Activated CD4-positive, alpha-beta T cell treated with anti-CD3 and anti-CD28 coated beads, Interleukin-2, amount 10 ng/mL, durations not matched to agents 7 days and 5 days (primary cell): ENCODE measurements around the gene LPP. TPM values are rescaled to one million over a fixed set of nuclear protein-coding genes. Genes with fewer than 3 reads are reported as not detected.

Experiments
- CTCF ChIA-PET: fragments of 350-600 bp; sonication (Branson Sonifier 250); formaldehyde crosslinking; loops from one replicate; lab custom pipeline; 2021; ENCODE audit warnings: antibody characterized with exemption; lab: Charles Lee
- POLR2A ChIA-PET: fragments of 350-600 bp; sonication (Branson Sonifier 250); formaldehyde crosslinking; loops from one replicate; lab custom pipeline; 2021; ENCODE audit warnings: antibody characterized with exemption; lab: Charles Lee
- DNase-seq: peaks from one replicate; pipeline ENCODE4 v3.0.0-alpha.2; 2020
- H3K27ac Mint-ChIP-seq: one replicate; pipeline ENCODE4 v1.8.0; 2021; ENCODE audit warnings: mild to moderate bottlenecking, moderate library complexity, mixed read lengths
- H3K27me3 Mint-ChIP-seq: one replicate; pipeline ENCODE4 v1.8.0; 2021; ENCODE audit warnings: mixed read lengths
- H3K36me3 Mint-ChIP-seq: one replicate; pipeline ENCODE4 v1.8.0; 2021; ENCODE audit warnings: low read depth, mixed read lengths
- H3K4me1 Mint-ChIP-seq: one replicate; pipeline ENCODE4 v1.8.0; 2021; ENCODE audit warnings: mixed read lengths
- H3K4me3 Mint-ChIP-seq: one replicate; pipeline ENCODE4 v1.8.0; 2021; ENCODE audit warnings: mild to moderate bottlenecking, moderate library complexity, mixed read lengths
- H3K9me3 Mint-ChIP-seq: one replicate; pipeline ENCODE4 v1.8.0; 2021; ENCODE audit warnings: mixed read lengths
- total RNA-seq, 2 experiments: library from RNA; stranded (reverse); gene quantifications; one replicate each; pipeline ENCODE4 v1.2.3, GENCODE V29; 2021

Gene LPP
- total RNA-seq, 2 experiments from 2014 or later = 63.6 to 70.3 TPM

GRCh38 chr3:188206787-188207186 is 52.8 kb downstream of the LPP start:
- Mint-ChIP-seq H3K36me3 (peaks cover 27% of the 10 kb centered on the region), H3K4me1 (peaks cover 6% of the 10 kb centered on the region), H3K9me3 (no peaks in the 10 kb centered on the region), H3K27ac (no peak overlapping the region), H3K4me3 (no peak overlapping the region), H3K27me3 (no peaks in the 10 kb centered on the region)
- CTCF ChIA-PET = interaction anchor here (0.6 to 2.6 kb wide), 8 partner anchors 13 to 835 kb away, joined by 3 to 11 read pairs (median 4); no protein-coding TSS in a partner anchor
- POLR2A ChIA-PET = no interaction called here
- DNase-seq = no peak

DNA sequence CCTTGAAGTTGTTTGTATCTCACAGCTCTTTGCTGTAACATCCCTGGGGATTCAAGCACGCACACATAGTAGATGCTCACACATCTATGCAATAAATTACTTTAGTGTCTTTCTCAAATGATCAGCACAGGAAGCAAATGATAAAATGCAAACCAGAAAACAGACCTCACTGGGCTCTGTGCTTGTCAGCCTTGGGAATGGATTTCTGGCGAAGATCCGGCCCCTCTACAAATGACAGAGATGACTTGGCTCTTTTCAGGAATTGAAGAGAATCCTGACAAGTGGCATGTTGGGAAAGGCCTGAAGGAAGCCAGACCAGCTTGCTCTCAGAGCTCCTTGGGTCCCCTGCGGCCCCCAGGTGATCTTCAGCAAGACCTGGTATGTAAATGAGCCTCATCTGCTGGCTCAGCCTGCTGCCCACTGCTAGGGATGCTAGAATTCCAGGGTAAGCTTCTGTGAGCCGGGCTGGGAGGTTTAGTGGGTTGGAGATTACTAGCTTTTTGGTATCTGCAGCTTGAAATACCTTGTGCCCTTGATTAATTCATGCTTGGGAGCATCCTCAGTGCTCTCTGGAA is 54.1 kb downstream of the LPP start:
- Mint-ChIP-seq H3K4me1 (peaks cover 3% of the 10 kb centered on the region), H3K36me3 (peaks cover 26% of the 10 kb centered on the region), H3K27me3 (no peaks in the 10 kb centered on the region), H3K27ac (no peak overlapping the region), H3K9me3 (no peaks in the 10 kb centered on the region), H3K4me3 (no peak overlapping the region)
- ChIA-PET CTCF (interaction anchor here (2.0 to 2.6 kb wide), 3 partner anchors 13 to 468 kb away, joined by 4 to 11 read pairs (median 7); no protein-coding TSS in a partner anchor), POLR2A (interaction anchor here (0.6 kb wide), 1 partner anchor 1024 kb away, joined by 8 read pairs; no protein-coding TSS in a partner anchor)
- no peak for DNase-seq

DNA sequence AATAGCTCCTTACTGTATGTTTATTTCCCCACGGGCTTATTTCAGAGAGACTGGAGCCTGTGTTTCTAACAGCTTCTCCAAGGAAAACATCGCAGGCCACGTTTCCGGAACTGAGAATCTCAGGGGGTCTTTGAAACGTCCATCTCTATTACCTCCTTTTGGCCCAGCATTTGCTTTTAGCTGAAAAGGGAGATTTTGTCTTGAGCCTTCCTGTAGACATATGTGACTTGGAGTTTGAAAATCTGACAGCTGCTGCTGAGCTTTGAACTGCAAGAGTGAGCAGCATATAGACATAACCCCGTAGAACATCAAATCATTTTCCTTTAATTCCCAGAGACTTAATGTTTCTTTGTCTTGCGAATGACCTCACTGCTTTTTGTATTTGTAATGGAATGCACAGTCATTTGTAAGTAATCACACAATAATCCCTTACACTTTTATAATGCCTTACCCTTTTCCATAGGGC is 54.6 kb downstream of the LPP start:
- Mint-ChIP-seq H3K27ac (no peak overlapping the region), H3K36me3 (peaks cover 29% of the 10 kb centered on the region), H3K4me3 (no peak overlapping the region), H3K27me3 (no peaks in the 10 kb centered on the region), H3K9me3 (no peaks in the 10 kb centered on the region), H3K4me1 (peaks cover 7% of the 10 kb centered on the region)
- CTCF ChIA-PET = interaction anchor here (2.0 kb wide), 1 partner anchor 14 kb away, joined by 4 read pairs; no protein-coding TSS in a partner anchor
- no peak for DNase-seq
- POLR2A ChIA-PET = no interaction called here

DNA sequence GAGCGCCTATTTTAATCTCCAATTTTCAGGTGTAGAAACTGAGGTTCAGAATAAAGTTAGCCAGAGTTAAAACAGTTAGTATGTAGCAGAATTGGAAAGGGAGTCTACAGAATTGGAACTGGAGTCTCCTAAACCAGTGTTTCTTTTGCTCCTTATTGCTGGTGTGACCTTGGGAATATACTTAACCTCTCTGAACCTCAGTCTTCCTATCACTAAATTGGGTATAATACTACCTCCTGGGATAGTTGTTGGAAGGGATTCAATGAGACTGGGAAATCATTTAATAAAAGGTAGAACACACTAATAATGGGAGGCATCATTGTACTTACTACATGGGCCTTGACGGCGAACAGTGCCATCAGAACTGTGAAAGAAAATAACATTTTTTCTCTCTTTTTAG is 55.1 kb downstream of the LPP start:
- peaks cover 30% of the 10 kb centered on the region for H3K36me3 Mint-ChIP-seq
- ChIA-PET POLR2A (no interaction called here), CTCF (interaction anchor here (2.0 kb wide), 1 partner anchor 14 kb away, joined by 4 read pairs; no protein-coding TSS in a partner anchor)
- no peaks in the 10 kb centered on the region for H3K27me3 Mint-ChIP-seq
- no peak overlapping the region for H3K4me3 Mint-ChIP-seq
- peaks cover 12% of the 10 kb centered on the region for H3K4me1 Mint-ChIP-seq
- no peak overlapping the region for H3K27ac Mint-ChIP-seq
- no peaks in the 10 kb centered on the region for H3K9me3 Mint-ChIP-seq
- DNase-seq = no peak

- Mint-ChIP-seq H3K4me1 (peaks cover 17% of the 10 kb centered on the region), H3K27me3 (no peaks in the 10 kb centered on the region), H3K9me3 (no peaks in the 10 kb centered on the region), H3K36me3 (peaks cover 33% of the 10 kb centered on the region), H3K4me3 (no peak overlapping the region), H3K27ac (no peak overlapping the region)
- ChIA-PET CTCF (interaction anchor here (0.5 kb wide), 1 partner anchor 39 kb away, joined by 4 read pairs; no protein-coding TSS in a partner anchor), POLR2A (no interaction called here)
- no peak for DNase-seq
Observed at GRCh38 chr3:188209740-188210139, 55.8 kb downstream of the LPP start.

DNA sequence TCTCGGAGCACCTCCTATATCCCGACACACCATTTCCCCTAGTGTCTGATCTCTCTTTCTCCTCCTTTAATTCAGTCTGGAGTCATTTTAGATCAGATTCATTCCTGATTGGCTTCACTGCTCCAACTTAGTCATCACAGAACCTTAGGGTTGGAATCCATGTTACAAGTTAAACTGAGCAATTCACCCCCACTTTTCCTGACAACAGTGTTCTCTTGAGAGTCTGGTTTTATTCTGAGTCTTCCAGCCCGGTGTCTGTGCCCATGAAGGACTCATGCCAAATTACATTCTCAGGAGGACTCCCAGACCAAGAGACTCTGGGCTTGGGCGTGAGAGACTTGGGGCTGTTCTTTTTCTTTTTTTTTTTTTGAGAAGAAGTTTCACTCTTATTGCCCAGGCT is 57.5 kb downstream of the LPP start:
- Mint-ChIP-seq H3K9me3 (no peaks in the 10 kb centered on the region), H3K27ac (no peak overlapping the region), H3K4me1 (peaks cover 25% of the 10 kb centered on the region), H3K36me3 (peaks cover 32% of the 10 kb centered on the region), H3K27me3 (no peaks in the 10 kb centered on the region), H3K4me3 (no peak overlapping the region)
- ChIA-PET CTCF (no interaction called here), POLR2A (no interaction called here)
- no peak for DNase-seq

DNA sequence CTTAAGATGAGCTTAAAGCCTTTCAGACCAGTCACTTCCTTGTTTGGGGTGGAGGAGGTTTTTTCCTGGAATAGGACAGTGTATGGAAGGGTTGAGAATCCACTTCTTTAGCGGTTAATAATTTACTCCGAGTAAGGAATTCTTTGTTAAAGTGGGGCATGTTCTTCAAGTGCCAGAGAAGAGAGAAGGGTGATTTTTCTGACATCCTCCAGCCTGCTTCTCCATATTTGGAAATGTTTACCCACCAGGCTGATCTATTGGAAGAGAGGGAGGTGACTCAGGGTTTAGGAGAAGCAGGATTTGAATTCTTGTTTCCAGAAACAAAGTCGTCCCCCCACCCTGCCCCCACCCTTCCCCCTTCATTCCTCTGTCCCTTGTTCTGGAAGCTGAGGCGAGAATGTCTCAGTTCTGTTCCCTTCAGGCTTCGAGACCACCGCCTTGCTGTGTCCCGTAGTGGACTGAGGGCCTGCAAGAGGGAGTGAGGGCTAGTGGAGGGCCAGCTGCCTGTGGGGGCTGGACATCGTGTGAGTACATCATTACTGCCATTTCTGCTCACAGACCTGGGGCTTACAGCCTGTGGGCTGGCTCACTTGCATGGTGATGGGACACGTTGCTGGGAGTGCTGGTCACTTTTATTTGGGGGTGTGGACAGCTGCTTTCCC is 58.5 kb downstream of the LPP start:
- peaks cover 35% of the 10 kb centered on the region for H3K36me3 Mint-ChIP-seq
- no peak for DNase-seq
- ChIA-PET CTCF (interaction anchor here (1.8 to 1.9 kb wide), 2 partner anchors 12 to 472 kb away, joined by 4 to 7 read pairs; no protein-coding TSS in a partner anchor), POLR2A (no interaction called here)
- no peak overlapping the region for H3K4me3 Mint-ChIP-seq
- H3K4me1 Mint-ChIP-seq = peaks cover 35% of the 10 kb centered on the region
- no peaks in the 10 kb centered on the region for H3K9me3 Mint-ChIP-seq
- H3K27me3 Mint-ChIP-seq = no peaks in the 10 kb centered on the region
- peak overlapping the region; percentile 31 for H3K27ac Mint-ChIP-seq

DNA sequence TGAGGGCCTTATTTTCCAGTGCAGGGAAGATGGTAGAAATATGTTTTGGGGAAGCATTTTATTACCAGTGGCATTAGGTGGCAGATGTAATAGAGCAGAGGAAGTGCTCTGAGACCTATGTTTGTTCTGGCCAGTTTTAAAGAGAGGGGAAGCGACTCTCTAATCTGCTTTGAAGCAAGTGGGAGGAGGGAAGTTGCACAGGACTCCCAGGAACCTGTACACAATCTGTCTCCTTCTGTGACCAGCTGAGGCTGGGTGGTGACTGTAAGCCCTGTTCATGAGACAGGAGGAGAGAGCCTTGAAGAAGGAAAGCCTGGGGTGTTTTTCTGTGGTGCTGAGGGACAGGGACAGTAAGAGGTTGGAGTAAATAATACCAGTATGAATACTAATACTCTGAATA is 60.5 kb downstream of the LPP start:
- no peak for DNase-seq
- Mint-ChIP-seq H3K27ac (no peak overlapping the region), H3K36me3 (peaks cover 22% of the 10 kb centered on the region), H3K4me1 (peaks cover 38% of the 10 kb centered on the region), H3K27me3 (no peaks in the 10 kb centered on the region), H3K4me3 (no peak overlapping the region), H3K9me3 (no peaks in the 10 kb centered on the region)
- ChIA-PET POLR2A (no interaction called here), CTCF (interaction anchor here (1.4 to 1.9 kb wide), 3 partner anchors 9 to 474 kb away, joined by 4 to 7 read pairs (median 4); no protein-coding TSS in a partner anchor)

DNA sequence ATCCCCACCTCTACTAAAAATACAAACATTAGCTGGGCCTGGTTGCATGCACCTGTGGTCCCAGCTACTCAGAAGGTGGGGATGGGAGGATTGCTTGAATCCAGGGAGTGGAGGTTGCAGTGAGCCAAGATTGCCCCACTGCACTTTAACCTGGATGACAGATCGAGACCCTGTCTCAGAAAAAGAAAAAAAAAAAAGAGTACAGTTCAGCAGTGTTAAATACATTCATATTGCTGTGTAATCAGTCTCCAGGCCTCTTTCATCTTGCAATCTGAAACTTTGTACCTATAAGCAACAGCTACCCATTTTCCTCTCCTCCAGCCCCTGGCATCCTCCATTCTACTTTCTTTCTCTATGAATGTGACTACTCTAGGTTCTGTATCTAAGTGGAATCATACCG is 61.2 kb downstream of the LPP start:
- H3K4me3 Mint-ChIP-seq = no peak overlapping the region
- CTCF ChIA-PET = interaction anchor here (0.6 to 1.4 kb wide), 4 partner anchors 8 to 83 kb away, joined by 3 to 4 read pairs (median 4); no protein-coding TSS in a partner anchor
- no peak overlapping the region for H3K27ac Mint-ChIP-seq
- POLR2A ChIA-PET = no interaction called here
- no peaks in the 10 kb centered on the region for H3K9me3 Mint-ChIP-seq
- H3K36me3 Mint-ChIP-seq = peaks cover 18% of the 10 kb centered on the region
- no peaks in the 10 kb centered on the region for H3K27me3 Mint-ChIP-seq
- DNase-seq = no peak
- peaks cover 38% of the 10 kb centered on the region for H3K4me1 Mint-ChIP-seq

GRCh38 chr3:188217011-188217463 is 63.1 kb downstream of the LPP start:
- Mint-ChIP-seq H3K4me1 (peaks cover 38% of the 10 kb centered on the region), H3K9me3 (no peaks in the 10 kb centered on the region), H3K27ac (peak overlapping the region; percentile 48), H3K36me3 (peaks cover 23% of the 10 kb centered on the region), H3K27me3 (no peaks in the 10 kb centered on the region), H3K4me3 (no peak overlapping the region)
- DNase-seq = no peak
- CTCF ChIA-PET = interaction anchor here (1.0 to 1.8 kb wide), 2 partner anchors 52 to 476 kb away, joined by 3 to 7 read pairs; no protein-coding TSS in a partner anchor
- POLR2A ChIA-PET = no interaction called here

- H3K36me3 Mint-ChIP-seq = peaks cover 23% of the 10 kb centered on the region
- CTCF ChIA-PET = interaction anchor here (1.0 to 1.8 kb wide), 2 partner anchors 52 to 477 kb away, joined by 3 to 7 read pairs; no protein-coding TSS in a partner anchor
- no peaks in the 10 kb centered on the region for H3K27me3 Mint-ChIP-seq
- H3K9me3 Mint-ChIP-seq = no peaks in the 10 kb centered on the region
- peaks cover 38% of the 10 kb centered on the region for H3K4me1 Mint-ChIP-seq
- no peak overlapping the region for H3K4me3 Mint-ChIP-seq
- POLR2A ChIA-PET = interaction anchor here (0.6 kb wide), 1 partner anchor 511 kb away, joined by 3 read pairs; no protein-coding TSS in a partner anchor
- H3K27ac Mint-ChIP-seq = no peak overlapping the region
- no peak for DNase-seq
Observed at GRCh38 chr3:188217726-188218125, 63.8 kb downstream of the LPP start.

DNA sequence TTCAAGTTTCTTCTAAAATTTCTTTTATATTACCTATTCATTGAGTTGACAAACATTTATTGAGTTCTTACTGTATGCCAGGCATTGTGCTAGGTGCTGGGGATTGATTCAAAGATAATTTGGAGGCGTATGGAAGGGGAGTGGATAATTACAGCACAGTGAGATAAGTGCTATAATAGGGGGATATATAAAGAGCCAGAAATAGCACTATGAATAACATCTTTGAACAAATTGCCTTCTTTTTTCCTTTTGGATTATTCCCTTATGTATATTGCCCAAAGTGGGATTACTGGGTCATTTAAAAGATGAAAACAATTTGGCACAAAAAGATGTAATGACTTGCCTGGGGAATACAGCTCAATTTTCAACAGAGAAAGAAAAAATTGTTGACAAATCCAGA is 64.6 kb downstream of the LPP start:
- Mint-ChIP-seq H3K9me3 (no peaks in the 10 kb centered on the region), H3K4me3 (no peak overlapping the region), H3K36me3 (peaks cover 20% of the 10 kb centered on the region), H3K4me1 (peaks cover 32% of the 10 kb centered on the region), H3K27me3 (no peaks in the 10 kb centered on the region), H3K27ac (no peak overlapping the region)
- ChIA-PET POLR2A (no interaction called here), CTCF (no interaction called here)
- DNase-seq = no peak

GRCh38 chr3:188219147-188219546 is 65.2 kb downstream of the LPP start:
- no peaks in the 10 kb centered on the region for H3K9me3 Mint-ChIP-seq
- POLR2A ChIA-PET = no interaction called here

More at GRCh38 chr3:188219147-188219546, 65.2 kb downstream of the LPP start:
- peaks cover 28% of the 10 kb centered on the region for H3K4me1 Mint-ChIP-seq
- H3K27me3 Mint-ChIP-seq = no peaks in the 10 kb centered on the region
- H3K27ac Mint-ChIP-seq = no peak overlapping the region
- H3K36me3 Mint-ChIP-seq = peaks cover 20% of the 10 kb centered on the region
- no peak for DNase-seq
- CTCF ChIA-PET = no interaction called here
- H3K4me3 Mint-ChIP-seq = no peak overlapping the region
